NCI-H2171 (cell line): ENCODE results near the gene DDOST.
A peak's percentile ranks its signal among the peaks of the same experiment; 100 is the strongest.

ENCODE experiments used
- DNase-seq: peaks from one replicate; lab custom pipeline; 2025; lab: John Stamatoyannopoulos, UW

The DDOST gene

GRCh38 chr1:20660363-20660762 is 806 bp downstream of the DDOST start:
- DNase-seq: no peak

GRCh38 chr1:20658166-20658915 is 2.8 kb downstream of the DDOST start:
- DNase-seq: no peak

- no peak for DNase-seq
Measured at GRCh38 chr1:20657024-20657423, 4.1 kb downstream of the DDOST start.

GRCh38 chr1:20654104-20654690 is 7.0 kb downstream of the DDOST start:
- DNase-seq: no peak

- no peak for DNase-seq
Measured at GRCh38 chr1:20652300-20652699, 8.9 kb downstream of the DDOST start.

GRCh38 chr1:20648946-20649345 is 12.2 kb downstream of the DDOST start:
- DNase-seq: no peak

DNA sequence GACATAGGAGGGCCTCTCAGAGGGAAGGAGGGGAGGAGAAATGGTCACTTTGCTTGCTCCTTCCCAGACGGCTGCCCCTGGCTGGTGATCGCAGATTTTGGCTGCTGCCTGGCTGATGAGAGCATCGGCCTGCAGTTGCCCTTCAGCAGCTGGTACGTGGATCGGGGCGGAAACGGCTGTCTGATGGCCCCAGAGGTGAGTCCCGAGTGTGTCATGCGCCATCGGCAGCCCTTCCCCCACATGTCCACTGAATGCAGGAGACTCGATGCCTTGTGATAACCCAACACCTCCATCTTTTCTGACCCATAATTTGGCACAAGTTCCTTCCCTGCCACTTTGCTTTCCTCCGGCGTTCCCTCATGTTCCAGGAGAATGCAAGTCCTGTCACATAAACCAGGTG is 12.7 kb downstream of the DDOST start:
- DNase-seq: no peak

DNA sequence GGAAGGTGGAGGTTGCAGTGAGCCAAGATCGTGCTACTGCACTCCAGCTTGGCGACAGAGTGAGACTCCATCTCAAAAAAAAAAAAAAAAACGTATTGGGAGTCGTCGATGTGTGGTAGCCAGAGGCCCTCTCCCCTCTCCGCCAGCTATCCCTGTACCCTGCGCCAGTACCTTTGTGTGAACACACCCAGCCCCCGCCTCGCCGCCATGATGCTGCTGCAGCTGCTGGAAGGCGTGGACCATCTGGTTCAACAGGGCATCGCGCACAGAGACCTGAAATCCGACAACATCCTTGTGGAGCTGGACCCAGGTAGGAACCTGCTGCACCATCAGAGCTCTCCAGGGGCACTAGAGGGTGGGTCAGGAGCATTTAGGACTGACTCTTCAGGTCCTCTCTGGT is 15.8 kb downstream of the DDOST start:
- DNase-seq: no peak

GRCh38 chr1:20644416-20644815 is 16.8 kb downstream of the DDOST start:
- DNase-seq: no peak

DNA sequence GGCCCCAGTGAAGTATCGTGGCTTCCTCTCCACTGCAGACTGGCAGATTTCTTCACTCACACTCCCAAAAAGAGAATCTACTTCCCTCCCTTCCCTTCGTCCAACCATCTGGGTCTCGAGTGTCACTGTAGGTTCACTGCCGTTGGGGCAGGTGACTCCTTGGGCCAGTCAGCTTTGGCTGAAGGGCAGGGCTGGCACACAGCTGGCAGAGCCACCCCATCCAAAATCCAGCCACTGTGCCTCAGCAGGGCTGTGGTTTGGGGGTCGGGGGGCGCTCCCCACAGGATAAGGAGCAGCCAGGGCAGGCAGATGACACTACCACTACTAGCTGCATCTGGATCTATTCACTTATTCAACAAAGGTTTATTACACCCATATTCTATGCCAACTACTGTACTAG is 18.1 kb downstream of the DDOST start:
- DNase-seq: no peak

DNA sequence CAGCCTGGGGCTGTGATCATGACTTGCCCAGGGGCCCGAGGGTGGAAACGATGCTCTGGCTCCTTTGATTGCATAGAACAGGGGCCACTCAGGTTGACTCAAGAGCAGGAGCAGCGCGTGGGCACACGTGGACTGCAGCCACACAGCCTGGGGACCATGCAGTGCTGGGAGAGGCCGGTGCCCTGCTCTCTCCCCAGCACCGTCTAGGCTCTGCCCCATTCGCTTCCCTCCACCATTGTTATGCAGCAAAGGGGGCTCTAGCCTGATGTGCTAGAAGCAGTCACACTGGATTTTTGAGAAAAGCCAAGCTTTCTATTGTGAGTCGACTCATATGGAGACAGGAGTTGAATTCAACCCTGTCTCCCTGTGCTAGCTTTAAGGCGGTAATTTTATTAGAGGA is 19.2 kb downstream of the DDOST start:
- DNase-seq: no peak

DNA sequence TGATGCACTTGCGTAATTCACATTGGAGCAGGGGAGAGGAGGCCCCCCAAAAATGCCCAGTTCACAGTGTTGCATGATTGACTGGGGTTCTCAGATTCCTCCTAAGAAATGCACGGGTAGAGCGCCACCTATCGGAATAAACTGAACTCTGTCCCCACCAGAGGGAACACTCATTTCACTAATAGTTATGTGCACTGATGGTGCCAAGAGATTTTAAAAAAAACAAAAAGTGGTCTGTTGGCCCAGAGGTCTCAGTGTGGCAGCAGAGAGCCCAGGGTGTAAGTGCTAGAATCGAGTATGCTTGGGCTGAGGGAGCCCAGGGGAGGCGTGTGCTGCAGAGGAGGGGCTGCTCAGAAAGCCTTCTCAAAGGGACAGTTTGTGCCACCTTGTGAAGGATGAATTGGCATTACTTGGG is 21.0 kb downstream of the DDOST start:
- peak; percentile 14 for DNase-seq

DNA sequence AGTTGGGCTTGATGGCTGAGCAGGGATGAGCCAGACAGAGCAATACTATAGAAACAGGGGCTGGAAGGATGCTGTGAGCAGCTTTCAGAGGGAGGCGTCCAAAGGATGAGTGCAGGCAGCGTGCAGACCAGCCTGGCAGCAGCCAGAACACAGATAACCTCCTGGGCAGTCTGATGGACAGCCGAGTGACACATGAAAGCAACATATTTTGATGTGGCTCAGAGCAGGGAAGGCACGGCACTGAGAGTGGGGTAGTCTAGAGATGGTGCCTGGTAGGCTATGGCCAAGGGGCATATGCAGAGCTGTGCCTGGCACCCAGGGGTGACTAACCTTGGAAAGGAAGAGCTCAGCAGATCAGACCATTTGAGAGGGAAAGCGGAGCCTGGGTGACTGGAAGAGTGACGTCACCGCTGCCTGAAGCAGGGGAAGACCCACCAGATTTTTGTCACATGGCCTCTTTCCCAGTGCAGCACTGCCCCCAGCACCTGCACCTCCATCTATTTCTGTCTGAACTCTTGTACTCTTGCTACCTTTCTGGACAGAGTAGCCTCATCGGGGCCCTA is 24.3 kb downstream of the DDOST start:
- no peak for DNase-seq

GRCh38 chr1:20634594-20635084 is 26.5 kb downstream of the DDOST start:
- no peak for DNase-seq

DNA sequence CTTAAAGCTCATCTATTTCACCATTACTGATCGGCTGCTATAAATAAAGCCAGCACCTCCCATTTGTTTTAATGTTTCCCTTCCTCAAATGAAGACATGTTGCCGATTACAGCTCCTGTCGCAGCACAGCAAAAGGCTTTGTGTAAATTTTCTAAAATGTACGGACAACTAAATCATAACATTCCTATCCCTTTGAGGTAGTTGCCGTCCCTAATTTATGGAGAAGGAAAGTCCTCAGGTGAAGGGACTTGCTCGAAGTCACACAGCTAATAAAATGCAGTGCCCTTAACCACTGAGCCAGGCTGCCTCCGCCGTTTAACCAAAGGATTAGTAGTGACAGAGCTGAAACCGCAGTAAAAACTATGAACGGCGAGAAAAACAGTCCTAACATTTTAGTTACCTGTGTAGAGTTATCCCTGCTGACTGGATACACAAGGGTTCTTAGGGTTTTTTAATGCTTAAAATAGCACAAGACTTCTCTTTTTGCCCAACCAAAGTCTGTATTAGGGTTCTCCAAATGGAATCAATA is 27.0 kb downstream of the DDOST start:
- no peak for DNase-seq

DNA sequence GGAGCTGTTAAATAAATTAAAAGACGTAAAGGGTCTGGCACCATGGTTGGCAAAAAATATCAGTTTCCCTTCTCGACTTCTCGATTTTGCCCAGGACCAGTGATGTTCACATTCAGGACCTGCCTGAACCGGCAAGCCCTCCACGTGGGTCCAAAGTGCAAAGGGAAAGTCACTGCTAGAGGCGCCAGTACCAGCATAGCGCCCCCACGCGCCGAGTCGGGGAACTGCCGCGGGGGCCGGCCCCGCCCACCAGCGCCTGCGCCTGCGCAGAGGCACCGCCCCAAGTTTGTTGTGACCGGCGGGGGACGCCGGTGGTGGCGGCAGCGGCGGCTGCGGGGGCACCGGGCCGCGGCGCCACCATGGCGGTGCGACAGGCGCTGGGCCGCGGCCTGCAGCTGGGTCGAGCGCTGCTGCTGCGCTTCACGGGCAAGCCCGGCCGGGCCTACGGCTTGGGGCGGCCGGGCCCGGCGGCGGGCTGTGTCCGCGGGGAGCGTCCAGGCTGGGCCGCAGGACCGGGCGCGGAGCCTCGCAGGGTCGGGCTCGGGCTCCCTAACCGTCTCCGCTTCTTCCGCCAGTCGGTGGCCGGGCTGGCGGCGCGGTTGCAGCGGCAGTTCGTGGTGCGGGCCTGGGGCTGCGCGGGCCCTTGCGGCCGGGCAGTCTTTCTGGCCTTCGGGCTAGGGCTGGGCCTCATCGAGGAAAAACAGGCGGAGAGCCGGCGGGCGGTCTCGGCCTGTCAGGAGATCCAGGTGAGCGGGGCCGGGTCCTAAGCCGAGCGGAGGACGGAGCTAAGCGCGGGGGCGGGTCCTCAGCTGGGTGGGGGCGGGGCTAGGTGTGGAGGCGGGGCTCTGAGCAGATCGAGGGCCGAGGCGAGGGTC is 27.7 kb downstream of the DDOST start, which contains the start of gene PINK1:
Gene PINK1, plus strand, starts transcription at position 269 of the 875 bp plus-strand sequence. Its CDS starts 91 bp downstream, at position 360.
- DNase-seq: peak; percentile 73

- no peak for DNase-seq
Measured at GRCh38 chr1:20632386-20632785, 28.8 kb downstream of the DDOST start.

GRCh38 chr1:20630729-20631128 is 30.4 kb downstream of the DDOST start:
- DNase-seq: no peak

- no peak for DNase-seq
Measured at GRCh38 chr1:20626524-20626923, 34.6 kb downstream of the DDOST start.

DNA sequence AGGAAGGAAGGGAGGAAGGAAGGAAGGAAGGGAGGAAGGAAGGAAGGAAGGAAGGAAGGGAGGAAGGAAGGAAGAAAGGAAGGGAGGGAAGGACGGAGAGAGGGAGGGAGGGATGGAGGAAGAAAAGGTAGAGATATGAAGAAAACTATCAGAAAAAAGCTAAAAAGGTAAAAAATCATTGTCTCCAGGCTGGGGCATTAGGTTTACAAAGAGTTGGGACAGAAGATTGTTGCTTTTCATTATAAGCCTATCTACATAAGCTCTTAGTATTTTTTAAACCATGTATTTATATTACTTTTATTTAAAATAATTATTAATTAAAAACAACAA is 35.1 kb downstream of the DDOST start:
- no peak for DNase-seq

DNA sequence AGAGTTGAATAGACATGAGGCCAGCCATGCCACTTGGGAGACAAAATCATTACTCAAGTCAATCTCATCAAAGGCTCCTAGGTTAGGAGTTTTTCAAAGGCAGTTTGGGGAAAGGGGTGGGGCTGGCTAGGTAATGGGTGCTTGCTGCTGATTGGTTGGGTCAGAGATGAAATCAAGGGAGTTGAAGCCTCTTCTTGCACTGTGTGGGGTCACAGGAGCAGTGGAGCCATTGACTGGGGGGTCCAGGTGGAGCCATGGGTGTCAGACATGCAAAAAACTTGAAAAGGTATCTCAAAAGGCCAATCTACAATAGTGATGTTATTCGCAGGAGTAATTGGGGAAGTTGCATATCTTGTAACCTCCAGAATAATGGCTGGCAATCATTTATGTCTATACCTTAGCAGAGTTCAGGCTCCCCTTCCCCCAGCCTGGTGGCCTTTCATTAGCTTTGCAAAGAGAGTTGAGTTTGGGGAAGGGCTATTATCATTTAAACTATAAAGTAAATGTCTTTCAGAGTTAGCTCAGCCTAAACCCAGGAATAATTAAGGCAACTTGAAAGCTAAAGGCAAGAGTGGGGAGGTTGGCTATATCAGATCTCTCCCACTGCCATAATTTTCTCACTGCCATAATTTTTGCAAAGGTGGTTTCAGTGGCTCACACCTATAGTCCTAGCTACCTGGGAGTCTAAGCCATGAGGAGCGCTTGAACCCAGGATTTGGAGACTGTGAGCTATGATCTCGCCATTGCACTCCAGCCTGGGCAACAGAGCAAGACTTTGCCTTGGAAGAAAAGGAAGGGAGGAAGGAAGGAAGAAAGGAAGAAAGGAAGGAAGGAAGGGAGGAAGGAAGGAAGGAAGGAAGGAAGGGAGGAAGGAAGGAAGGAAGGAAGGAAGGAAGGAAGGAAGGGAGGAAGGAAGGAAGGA is 35.7 kb downstream of the DDOST start:
- no peak for DNase-seq
